SU-DHL-6 (cell line): ENCODE measurements around the gene EGFL7.

Source experiments
- CTCF ChIP-seq: fragments of 200-600 bp; sonication (generic); IDR thresholded peaks from one replicate; pipeline ENCODE4 v1.5.1; 2017; ENCODE audit warnings: antibody characterized with exemption, mild to moderate bottlenecking, low read length, moderate library complexity; ENCODE audit not compliant: insufficient read depth, poor library complexity, severe bottlenecking
- EZH2phosphoT487 ChIP-seq: fragments of 200-600 bp; sonication (generic), shearing (Covaris generic); conservative IDR thresholded peaks from 2 replicates; pipeline ENCODE4 v1.6.1; 2018; ENCODE audit warnings: mild to moderate bottlenecking, antibody characterized with exemption, low read length, moderate library complexity, mixed read lengths

DNA sequence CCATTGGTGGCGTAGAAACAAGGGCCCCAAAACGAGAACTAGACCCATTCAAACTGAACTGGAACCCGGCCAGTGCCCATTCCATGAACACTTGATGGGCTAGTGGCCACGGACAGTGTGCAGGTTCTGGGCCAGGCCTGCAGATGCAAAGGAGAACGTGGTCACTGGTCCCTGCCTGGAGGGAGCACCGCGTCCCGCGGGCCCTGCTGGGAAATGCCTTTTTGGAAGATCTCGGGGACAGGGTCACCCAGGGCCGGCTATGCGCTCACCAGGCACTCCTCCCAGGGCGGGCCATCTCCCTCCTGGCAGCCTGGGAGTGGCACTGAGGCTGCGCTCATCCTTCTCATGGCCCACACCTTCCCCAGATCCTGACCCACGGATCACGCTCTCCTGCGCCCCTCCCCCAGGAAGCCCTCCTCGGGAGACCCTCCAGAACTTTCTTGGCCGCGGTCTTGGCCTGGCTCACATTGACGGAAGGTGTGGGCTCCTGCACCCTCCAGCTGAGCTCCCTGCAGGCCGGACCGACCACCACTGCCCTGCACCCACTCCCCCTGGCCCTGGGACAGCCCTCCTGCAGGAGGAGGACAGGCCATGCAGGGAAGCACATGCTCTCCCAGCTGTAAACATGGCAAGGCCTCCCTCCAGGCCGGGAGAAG is 46.9 kb downstream of the EGFL7 start:
- TF ChIP-seq CTCF (no peak), EZH2phosphoT487 (no peak)
